ENCODE measurements around the gene SUMO4. TPM values are rescaled to one million over a fixed set of nuclear protein-coding genes. Genes with fewer than 3 reads are reported as not detected.
A peak's percentile ranks its signal among the peaks of the same experiment; 100 is the strongest.
"Not testable (repeated sequence)": the region's sequence is repeated elsewhere in the genome, so short reads cannot be mapped to it uniquely, and the experiment has no call there.

The SUMO4 gene
- total and polyA plus RNA-seq, 10 of the 15 experiments (the other 5 are each of a cell fraction or from before 2014, with no cell fraction given) = 0.07 to 5.3 (median 1.0) TPM; not detected in 1

- TF ChIP-seq, protein P1, sequence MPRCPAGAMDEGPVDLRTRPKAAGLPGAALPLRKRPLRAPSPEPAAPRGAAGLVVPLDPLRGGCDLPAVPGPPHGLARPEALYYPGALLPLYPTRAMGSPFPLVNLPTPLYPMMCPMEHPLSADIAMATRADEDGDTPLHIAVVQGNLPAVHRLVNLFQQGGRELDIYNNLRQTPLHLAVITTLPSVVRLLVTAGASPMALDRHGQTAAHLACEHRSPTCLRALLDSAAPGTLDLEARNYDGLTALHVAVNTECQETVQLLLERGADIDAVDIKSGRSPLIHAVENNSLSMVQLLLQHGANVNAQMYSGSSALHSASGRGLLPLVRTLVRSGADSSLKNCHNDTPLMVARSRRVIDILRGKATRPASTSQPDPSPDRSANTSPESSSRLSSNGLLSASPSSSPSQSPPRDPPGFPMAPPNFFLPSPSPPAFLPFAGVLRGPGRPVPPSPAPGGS (IDR thresholded peaks at IDR 0.05; ENCODE audit: borderline replicate concordance, insufficient read depth, low read depth, low read length, poor library complexity, severe bottlenecking) = peak; percentile 87
- TF ChIP-seq NFIC (IDR thresholded peaks at IDR 0.05; ENCODE audit: low read depth, low read length) = 0 out of 2 replicates have a peak, but pooled peaks have one; percentile 35
- TF ChIP-seq, protein P2, sequence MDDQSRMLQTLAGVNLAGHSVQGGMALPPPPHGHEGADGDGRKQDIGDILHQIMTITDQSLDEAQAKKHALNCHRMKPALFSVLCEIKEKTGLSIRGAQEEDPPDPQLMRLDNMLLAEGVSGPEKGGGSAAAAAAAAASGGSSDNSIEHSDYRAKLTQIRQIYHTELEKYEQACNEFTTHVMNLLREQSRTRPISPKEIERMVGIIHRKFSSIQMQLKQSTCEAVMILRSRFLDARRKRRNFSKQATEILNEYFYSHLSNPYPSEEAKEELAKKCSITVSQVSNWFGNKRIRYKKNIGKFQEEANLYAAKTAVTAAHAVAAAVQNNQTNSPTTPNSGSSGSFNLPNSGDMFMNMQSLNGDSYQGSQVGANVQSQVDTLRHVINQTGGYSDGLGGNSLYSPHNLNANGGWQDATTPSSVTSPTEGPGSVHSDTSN (IDR thresholded peaks at IDR 0.05; ENCODE audit: insufficient replicate concordance, low read depth, low read length) = peak; percentile 75
- TF ChIP-seq, protein P3, sequence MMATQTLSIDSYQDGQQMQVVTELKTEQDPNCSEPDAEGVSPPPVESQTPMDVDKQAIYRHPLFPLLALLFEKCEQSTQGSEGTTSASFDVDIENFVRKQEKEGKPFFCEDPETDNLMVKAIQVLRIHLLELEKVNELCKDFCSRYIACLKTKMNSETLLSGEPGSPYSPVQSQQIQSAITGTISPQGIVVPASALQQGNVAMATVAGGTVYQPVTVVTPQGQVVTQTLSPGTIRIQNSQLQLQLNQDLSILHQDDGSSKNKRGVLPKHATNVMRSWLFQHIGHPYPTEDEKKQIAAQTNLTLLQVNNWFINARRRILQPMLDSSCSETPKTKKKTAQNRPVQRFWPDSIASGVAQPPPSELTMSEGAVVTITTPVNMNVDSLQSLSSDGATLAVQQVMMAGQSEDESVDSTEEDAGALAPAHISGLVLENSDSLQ (IDR thresholded peaks at IDR 0.05) = peak; percentile 85
- H3K9ac ChIP-seq (ENCODE audit: control insufficient read depth, insufficient read depth, low read length); H3K9me3 ChIP-seq (replicated peaks; ENCODE audit: control insufficient read depth, insufficient read depth, low read length); H4K20me1 ChIP-seq (ENCODE audit: control insufficient read depth, insufficient read depth); H3K4me2 ChIP-seq (ENCODE audit: control insufficient read depth, insufficient read depth); H3K79me2 ChIP-seq (ENCODE audit: control insufficient read depth, insufficient read depth, low read length); H3K4me3 ChIP-seq; H2AFZ ChIP-seq (ENCODE audit: control insufficient read depth, low read depth, low read length); ATAC-seq; BruUV-seq (replicated peaks); H3K36me3 ChIP-seq (ENCODE audit: control insufficient read depth in 2 of 2, insufficient read depth in 2 of 2, low read length in 1 of 2); H3K27me3 ChIP-seq (replicated peaks in 1 of 2; ENCODE audit: control insufficient read depth in 2 of 2, insufficient read depth in 2 of 2, low read length in 1 of 2); intact Hi-C loops (cut with micrococcal nuclease; ENCODE audit: unreplicated experiment); POLR2A ChIA-PET; H3K27ac ChIP-seq (ENCODE audit: control insufficient read depth, insufficient read depth); H3K4me1 ChIP-seq (ENCODE audit: control insufficient read depth, insufficient read depth, low read length); DNase-seq (ENCODE audit: low read depth, low spot score): not testable (repeated sequence)
- in situ Hi-C loops (cut with MboI) = loop anchor here (25.0 kb wide), 1 partner anchor 682 kb away; no protein-coding TSS in a partner anchor
- peak; percentile 35 for FAIRE-seq
- RAD21 ChIA-PET (ENCODE audit: unreplicated experiment) = interaction anchor here (0.9 to 1.9 kb wide), 4 partner anchors 11 to 73 kb away, joined by 3 to 6 read pairs (median 4); no protein-coding TSS in a partner anchor
- 35% methylated on average over 3 of the region's 3 CpGs for WGBS (ENCODE audit: insufficient coverage, insufficient replicate concordance, low lambda C conversion rate, missing lambda C conversion rate)
- CTCF ChIA-PET = interaction anchor here (2.4 kb wide), 1 partner anchor 73 kb away, joined by 9 read pairs; no protein-coding TSS in a partner anchor
- SMC1A ChIA-PET (ENCODE audit: uncharacterized antibody, unreplicated experiment) = interaction anchor here (1.2 to 2.6 kb wide), 4 partner anchors 11 to 74 kb away, joined by 3 to 13 read pairs (median 3); no protein-coding TSS in a partner anchor
Observed at GRCh38 chr6:149444360-149445094, 44.5 kb downstream of the SUMO4 start.
